Measurements from ENCODE around the gene NRG2. TPM values are rescaled to one million over a fixed set of nuclear protein-coding genes. Genes with fewer than 3 reads are reported as not detected.

Gene NRG2
- total and polyA plus RNA-seq, 3 experiments from 2014 or later: 0.18 to 0.24 TPM; not detected in 1

- H3K27me3 ChIP-seq (ENCODE audit: insufficient read depth, low read length, poor library complexity, severe bottlenecking): peaks cover 14% of the 10 kb centered on the region
- H3K4me1 ChIP-seq (ENCODE audit: insufficient read depth, low read length): no peaks in the 10 kb centered on the region
- H3K27ac Mint-ChIP-seq: no peak overlapping the region
- peaks cover 0 to 3% (median 0%) of the 10 kb centered on the region in 3 donors for H3K36me3 Mint-ChIP-seq
- H3K9me3 ChIP-seq (ENCODE audit: low read length): no peaks in the 10 kb centered on the region
- H3K4me3 ChIP-seq (ENCODE audit: low read length): no peak overlapping the region
- no peaks in the 10 kb centered on the region for H3K36me3 ChIP-seq (ENCODE audit: insufficient read depth, low read length)
- ChIA-PET CTCF (no interaction called here), POLR2A (no interaction called here)
- no peak overlapping the region for H3K27ac ChIP-seq (ENCODE audit: low read depth, low read length)
- DNase-seq: no peak
- H3K4me1 Mint-ChIP-seq: no peaks in the 10 kb centered on the region
- peaks cover 0 to 1% (median 0%) of the 10 kb centered on the region in 5 donors for H3K9me3 Mint-ChIP-seq
- H3K4me3 Mint-ChIP-seq: no peak overlapping the region
- H3K27me3 Mint-ChIP-seq: peaks cover 17 to 50% of the 10 kb centered on the region in 2 donors
Observed at GRCh38 chr5:140049713-140050112, 6.6 kb upstream of the NRG2 start.

- CTCF ChIA-PET: no interaction called here
Observed at GRCh38 chr5:140049205-140049604, 6.1 kb upstream of the NRG2 start.

GRCh38 chr5:140044041-140044440, 942 bp upstream of the NRG2 start:
- Mint-ChIP-seq H3K27me3 (peaks cover 40 to 56% of the 10 kb centered on the region in 2 donors), H3K4me3 (peak overlapping the region; percentile 46 to 90 (median 74)), H3K4me1 (peaks cover 7 to 33% (median 26%) of the 10 kb centered on the region in 3 donors), H3K9me3 (peaks cover 0 to 1% (median 0%) of the 10 kb centered on the region in 5 donors), H3K36me3 (peaks cover 0 to 3% (median 0%) of the 10 kb centered on the region in 3 donors), H3K27ac (no peak overlapping the region)
- peaks cover 41% of the 10 kb centered on the region for H3K27me3 ChIP-seq (ENCODE audit: insufficient read depth, low read length, poor library complexity, severe bottlenecking)
- no peaks in the 10 kb centered on the region for H3K9me3 ChIP-seq (ENCODE audit: low read length)
- no peak for DNase-seq
- ChIA-PET POLR2A (interaction anchor here (1.5 kb wide), 1 partner anchor 10 kb away, joined by 4 read pairs; no protein-coding TSS in a partner anchor), CTCF (interaction anchor here (0.9 to 1.8 kb wide), 5 partner anchors 9 to 257 kb away, joined by 3 to 12 read pairs (median 4); no protein-coding TSS in a partner anchor)
- H3K4me3 ChIP-seq (ENCODE audit: low read length): no peak overlapping the region
- no peaks in the 10 kb centered on the region for H3K36me3 ChIP-seq (ENCODE audit: insufficient read depth, low read length)
- H3K27ac ChIP-seq (ENCODE audit: low read depth, low read length): no peak overlapping the region
- peaks cover 13% of the 10 kb centered on the region for H3K4me1 ChIP-seq (ENCODE audit: insufficient read depth, low read length)

More at GRCh38 chr5:140049205-140049604, 6.1 kb upstream of the NRG2 start:
- peaks cover 0 to under 1% (median under 1%) of the 10 kb centered on the region in 3 donors for H3K4me1 Mint-ChIP-seq
- Histone ChIP-seq H3K4me1 (ENCODE audit: insufficient read depth, low read length) (no peaks in the 10 kb centered on the region), H3K36me3 (ENCODE audit: insufficient read depth, low read length) (no peaks in the 10 kb centered on the region), H3K27me3 (ENCODE audit: insufficient read depth, low read length, poor library complexity, severe bottlenecking) (peaks cover 19% of the 10 kb centered on the region), H3K4me3 (ENCODE audit: low read length) (no peak overlapping the region), H3K9me3 (ENCODE audit: low read length) (no peaks in the 10 kb centered on the region), H3K27ac (ENCODE audit: low read depth, low read length) (no peak overlapping the region)
- no peak overlapping the region for H3K4me3 Mint-ChIP-seq
- DNase-seq: no peak
- H3K9me3 Mint-ChIP-seq: peaks cover 0 to 1% (median 0%) of the 10 kb centered on the region in 5 donors
- no peak overlapping the region for H3K27ac Mint-ChIP-seq
- H3K36me3 Mint-ChIP-seq: peaks cover 0 to 3% (median 0%) of the 10 kb centered on the region in 3 donors
- POLR2A ChIA-PET: no interaction called here
- peaks cover 21 to 55% of the 10 kb centered on the region in 2 donors for H3K27me3 Mint-ChIP-seq

GRCh38 chr5:140043508-140043872, 391 bp upstream of the NRG2 start:
- Histone ChIP-seq H3K4me1 (ENCODE audit: insufficient read depth, low read length) (peaks cover 13% of the 10 kb centered on the region), H3K27me3 (ENCODE audit: insufficient read depth, low read length, poor library complexity, severe bottlenecking) (peaks cover 41% of the 10 kb centered on the region), H3K4me3 (ENCODE audit: low read length) (peak overlapping the region; percentile 49), H3K27ac (ENCODE audit: low read depth, low read length) (no peak overlapping the region), H3K9me3 (ENCODE audit: low read length) (no peaks in the 10 kb centered on the region), H3K36me3 (ENCODE audit: insufficient read depth, low read length) (no peaks in the 10 kb centered on the region)
- H3K4me3 Mint-ChIP-seq: peak overlapping the region; percentile 67 to 90 (median 74)
- H3K9me3 Mint-ChIP-seq: peaks cover 0 to 1% (median 0%) of the 10 kb centered on the region in 5 donors
- CTCF ChIA-PET: interaction anchor here (0.9 to 1.8 kb wide), 8 partner anchors 9 to 256 kb away, joined by 3 to 12 read pairs (median 4); no protein-coding TSS in a partner anchor
- H3K36me3 Mint-ChIP-seq: peaks cover 0 to 3% (median 0%) of the 10 kb centered on the region in 3 donors
- peaks cover 37 to 53% of the 10 kb centered on the region in 2 donors for H3K27me3 Mint-ChIP-seq
- H3K4me1 Mint-ChIP-seq: peaks cover 8 to 39% (median 29%) of the 10 kb centered on the region in 3 donors
- POLR2A ChIA-PET: interaction anchor here (1.5 kb wide), 1 partner anchor 11 kb away, joined by 4 read pairs; no protein-coding TSS in a partner anchor
- peak in 1 of 5 donors; percentile 2 for DNase-seq
- H3K27ac Mint-ChIP-seq: no peak overlapping the region

- Histone ChIP-seq H3K27me3 (ENCODE audit: insufficient read depth, low read length, poor library complexity, severe bottlenecking) (peaks cover 41% of the 10 kb centered on the region), H3K36me3 (ENCODE audit: insufficient read depth, low read length) (no peaks in the 10 kb centered on the region), H3K9me3 (ENCODE audit: low read length) (no peaks in the 10 kb centered on the region), H3K27ac (ENCODE audit: low read depth, low read length) (no peak overlapping the region), H3K4me1 (ENCODE audit: insufficient read depth, low read length) (peaks cover 13% of the 10 kb centered on the region), H3K4me3 (ENCODE audit: low read length) (peak overlapping the region; percentile 21)
- Mint-ChIP-seq H3K36me3 (peaks cover 0 to 3% (median 0%) of the 10 kb centered on the region in 3 donors), H3K4me1 (peaks cover 12 to 42% (median 33%) of the 10 kb centered on the region in 3 donors), H3K27ac (no peak overlapping the region), H3K9me3 (peaks cover 0 to 1% (median 0%) of the 10 kb centered on the region in 5 donors), H3K27me3 (peaks cover 35 to 49% of the 10 kb centered on the region in 2 donors), H3K4me3 (peak overlapping the region in 5 of 7 donors; percentile 69 to 75 (median 71))
- CTCF ChIA-PET: interaction anchor here (0.9 to 1.8 kb wide), 4 partner anchors 12 to 102 kb away, joined by 3 to 12 read pairs (median 5); no protein-coding TSS in a partner anchor
- POLR2A ChIA-PET: interaction anchor here (1.5 kb wide), 1 partner anchor 12 kb away, joined by 4 read pairs; no protein-coding TSS in a partner anchor
- DNase-seq: no peak
Observed at GRCh38 chr5:140042393-140042642, 781 bp downstream of the NRG2 start.

GRCh38 chr5:140041492-140042392, 1.4 kb downstream of the NRG2 start:
- Mint-ChIP-seq H3K4me3 (peak overlapping the region; percentile 69 to 92 (median 80)), H3K27me3 (peaks cover 36 to 50% of the 10 kb centered on the region in 2 donors), H3K36me3 (peaks cover 0 to 3% (median 0%) of the 10 kb centered on the region in 3 donors), H3K4me1 (peaks cover 12 to 42% (median 33%) of the 10 kb centered on the region in 3 donors), H3K27ac (peak overlapping the region in 3 of 8 donors; percentile 19 to 73 (median 51)), H3K9me3 (peaks cover 0 to 1% (median 0%) of the 10 kb centered on the region in 5 donors)
- Histone ChIP-seq H3K36me3 (ENCODE audit: insufficient read depth, low read length) (no peaks in the 10 kb centered on the region), H3K27me3 (ENCODE audit: insufficient read depth, low read length, poor library complexity, severe bottlenecking) (peaks cover 41% of the 10 kb centered on the region), H3K4me1 (ENCODE audit: insufficient read depth, low read length) (peaks cover 13% of the 10 kb centered on the region), H3K9me3 (ENCODE audit: low read length) (no peaks in the 10 kb centered on the region), H3K27ac (ENCODE audit: low read depth, low read length) (no peak overlapping the region), H3K4me3 (ENCODE audit: low read length) (no peak overlapping the region)
- ChIA-PET CTCF (interaction anchor here (1.8 kb wide), 2 partner anchors 12 to 19 kb away, joined by 3 to 7 read pairs; no protein-coding TSS in a partner anchor), POLR2A (interaction anchor here (0.6 to 0.7 kb wide), 2 partner anchors 74 to 672 kb away, joined by 6 read pairs; no protein-coding TSS in a partner anchor)
- DNase-seq: peak in 1 of 5 donors; percentile 3

- Histone ChIP-seq H3K36me3 (ENCODE audit: insufficient read depth, low read length) (no peaks in the 10 kb centered on the region), H3K9me3 (ENCODE audit: low read length) (no peaks in the 10 kb centered on the region), H3K27me3 (ENCODE audit: insufficient read depth, low read length, poor library complexity, severe bottlenecking) (peaks cover 40% of the 10 kb centered on the region), H3K27ac (ENCODE audit: low read depth, low read length) (no peak overlapping the region), H3K4me3 (ENCODE audit: low read length) (no peak overlapping the region), H3K4me1 (ENCODE audit: insufficient read depth, low read length) (peaks cover 13% of the 10 kb centered on the region)
- H3K4me3 Mint-ChIP-seq: peak overlapping the region in 5 of 7 donors; percentile 65 to 92 (median 76)
- H3K36me3 Mint-ChIP-seq: peaks cover 0 to 3% (median 0%) of the 10 kb centered on the region in 3 donors
- H3K27ac Mint-ChIP-seq: no peak overlapping the region
- POLR2A ChIA-PET: interaction anchor here (0.6 to 0.7 kb wide), 2 partner anchors 73 to 672 kb away, joined by 6 read pairs; no protein-coding TSS in a partner anchor
- H3K27me3 Mint-ChIP-seq: peaks cover 40 to 57% of the 10 kb centered on the region in 2 donors
- peaks cover 12 to 42% (median 33%) of the 10 kb centered on the region in 3 donors for H3K4me1 Mint-ChIP-seq
- no peak for DNase-seq
- H3K9me3 Mint-ChIP-seq: peaks cover 0 to 1% (median 0%) of the 10 kb centered on the region in 5 donors
- CTCF ChIA-PET: interaction anchor here (1.8 kb wide), 1 partner anchor 20 kb away, joined by 3 read pairs; no protein-coding TSS in a partner anchor
Observed at GRCh38 chr5:140041099-140041491, 2.0 kb downstream of the NRG2 start.

Data from CD8-positive, alpha-beta memory T cell (primary cell).